HG03521 (cell line): ENCODE measurements around the gene FARSB.
"Not testable (repeated sequence)": the region's sequence is repeated elsewhere in the genome, so short reads cannot be mapped to it uniquely, and the experiment has no call there.

Source experiments
- ATAC-seq: cut with Tn5 transposase; IDR thresholded peaks from one replicate; pipeline ENCODE4 v1.9.1; 2021; ENCODE audit warnings: mild to moderate bottlenecking, moderate library complexity; ENCODE audit not compliant: unreplicated experiment

The FARSB gene

GRCh38 chr2:222655787-222656525 is at the start of gene FARSB:
Gene FARSB (minus strand): TSS chr2:222656092. CDS start chr2:222656073, 19 bp downstream.
- peak; percentile 90 for ATAC-seq

- no peak for ATAC-seq
Measured at GRCh38 chr2:222703886-222704285, 48.0 kb upstream of the FARSB start.

- ATAC-seq = no peak
Measured at GRCh38 chr2:222703091-222703490, 47.2 kb upstream of the FARSB start.

- no peak for ATAC-seq
Measured at GRCh38 chr2:222701721-222702131, 45.8 kb upstream of the FARSB start.

GRCh38 chr2:222701233-222701632 is 45.3 kb upstream of the FARSB start:
- no peak for ATAC-seq

GRCh38 chr2:222698276-222698675 is 42.4 kb upstream of the FARSB start:
- ATAC-seq = no peak

GRCh38 chr2:222693837-222694236 is 37.9 kb upstream of the FARSB start:
- peak; percentile 59 for ATAC-seq

- not testable (repeated sequence) for ATAC-seq
Measured at GRCh38 chr2:222693413-222693812, 37.5 kb upstream of the FARSB start.

GRCh38 chr2:222690564-222691200 is 34.8 kb upstream of the FARSB start:
- ATAC-seq = peak; percentile 97

GRCh38 chr2:222689322-222689721 is 33.4 kb upstream of the FARSB start:
- no peak for ATAC-seq

- ATAC-seq = no peak
Measured at GRCh38 chr2:222688917-222689316, 33.0 kb upstream of the FARSB start.

- no peak for ATAC-seq
Measured at GRCh38 chr2:222686086-222686750, 30.3 kb upstream of the FARSB start.

GRCh38 chr2:222683805-222684204 is 27.9 kb upstream of the FARSB start:
- ATAC-seq = no peak

- ATAC-seq = no peak
Measured at GRCh38 chr2:222677981-222678380, 22.1 kb upstream of the FARSB start.

GRCh38 chr2:222673883-222674282 is 18.0 kb upstream of the FARSB start:
- no peak for ATAC-seq

GRCh38 chr2:222673273-222673672 is 17.4 kb upstream of the FARSB start:
- ATAC-seq = no peak

- ATAC-seq = no peak
Measured at GRCh38 chr2:222672068-222672401, 16.1 kb upstream of the FARSB start.

GRCh38 chr2:222671259-222672067 is 15.6 kb upstream of the FARSB start, which contains the start of gene MOGAT1:
Gene MOGAT1 (plus strand): TSS chr2:222671658. CDS start chr2:222671786, 128 bp downstream.
- no peak for ATAC-seq

- no peak for ATAC-seq
Measured at GRCh38 chr2:222670191-222671038, 14.5 kb upstream of the FARSB start.

GRCh38 chr2:222669353-222669752 is 13.5 kb upstream of the FARSB start:
- no peak for ATAC-seq
